Keratinocyte (primary cell): ENCODE measurements around the gene STXBP5L. TPM values are rescaled to one million over a fixed set of nuclear protein-coding genes. Genes with fewer than 3 reads are reported as not detected.

Experiments used
- DNase-seq: peaks from one replicate; pipeline ENCODE4 v3.0.0-alpha.2; 2011; ENCODE audit warnings: low read depth, missing footprints, low spot score
- FAIRE-seq: peaks from 2 replicates; lab custom pipeline; 2011; peaks lifted over from hg19 to GRCh38; lab: Jason Lieb, UNC
- H2AFZ ChIP-seq: 2 replicates; pipeline ENCODE4 v1.6.0; 2012; ENCODE audit warnings: low read length, control low read depth, inconsistent platforms; ENCODE audit not compliant: control insufficient read depth
- H3K27ac ChIP-seq: 2 replicates; pipeline ENCODE4 v1.5.1; 2011; ENCODE audit warnings: low read length; ENCODE audit not compliant: control insufficient read depth, insufficient read depth
- H3K27me3 ChIP-seq: 3 replicates; pipeline ENCODE4 v1.6.0; 2011; ENCODE audit warnings: low read length; ENCODE audit not compliant: control insufficient read depth, insufficient read depth; ENCODE audit errors: extremely low read depth
- H3K36me3 ChIP-seq, 2 experiments: 2 replicates in 1 of 2; 3 replicates in 1 of 2; pipeline ENCODE4 v1.5.1; 2011; ENCODE audit warnings: low read length in 2 of 2, mild to moderate bottlenecking in 1 of 2; ENCODE audit not compliant: control insufficient read depth in 2 of 2, insufficient read depth in 2 of 2; ENCODE audit errors: extremely low read depth in 1 of 2
- H3K4me1 ChIP-seq: 3 replicates; pipeline ENCODE4 v1.5.1; 2011; ENCODE audit warnings: low read length; ENCODE audit not compliant: control insufficient read depth, insufficient read depth; ENCODE audit errors: extremely low read depth
- H3K4me2 ChIP-seq: 3 replicates; pipeline ENCODE4 v1.6.0; 2011; ENCODE audit warnings: low read depth, low read length; ENCODE audit not compliant: control insufficient read depth, insufficient read depth; ENCODE audit errors: extremely low read depth
- H3K4me3 ChIP-seq, 3 experiments: fragments of 200-600 bp in 1 of 3; sonication (generic) in 1 of 3; 2 replicates in 2 of 3; 3 replicates in 1 of 3; pipeline ENCODE4 v1.5.1; 2011 to 2016; ENCODE audit warnings: low read length in 3 of 3, mild to moderate bottlenecking in 3 of 3, control low read depth in 2 of 3, inconsistent platforms in 1 of 3, low read depth in 1 of 3, mixed read lengths in 1 of 3, mixed run types in 1 of 3, moderate library complexity in 1 of 3; ENCODE audit not compliant: control insufficient read depth in 2 of 3, insufficient read depth in 2 of 3; ENCODE audit errors: extremely low read depth in 1 of 3
- H3K79me2 ChIP-seq: 2 replicates; pipeline ENCODE4 v1.6.0; 2012; ENCODE audit warnings: low read length; ENCODE audit not compliant: control insufficient read depth, insufficient read depth
- H3K9ac ChIP-seq: 3 replicates; pipeline ENCODE4 v1.6.0; 2011; ENCODE audit warnings: low read length; ENCODE audit not compliant: control insufficient read depth, insufficient read depth; ENCODE audit errors: extremely low read depth
- H3K9me1 ChIP-seq: 3 replicates; pipeline ENCODE4 v1.6.0; 2011; ENCODE audit warnings: low read length; ENCODE audit not compliant: control insufficient read depth, insufficient read depth; ENCODE audit errors: extremely low read depth
- H3K9me3 ChIP-seq: 2 replicates; pipeline ENCODE4 v1.5.1; 2012; ENCODE audit warnings: low read depth, low read length; ENCODE audit not compliant: control insufficient read depth
- H4K20me1 ChIP-seq: 3 replicates; pipeline ENCODE4 v1.6.0; 2011; ENCODE audit warnings: low read length; ENCODE audit not compliant: control insufficient read depth, insufficient read depth; ENCODE audit errors: extremely low read depth
- CTCF ChIP-seq, 3 experiments: IDR thresholded peaks in 1 of 3; conservative IDR thresholded peaks in 1 of 3; optimal IDR thresholded peaks in 1 of 3; 2 replicates in 2 of 3; 3 replicates in 1 of 3; pipeline versions ENCODE3 to v1.5.1; 2011; ENCODE audit warnings: low read length in 3 of 3, mild to moderate bottlenecking in 3 of 3, moderate library complexity in 2 of 3, control low read depth in 1 of 3, inconsistent platforms in 1 of 3; ENCODE audit not compliant: insufficient read depth in 2 of 3; ENCODE audit errors: extremely low read depth in 1 of 3
- EZH2 ChIP-seq: IDR thresholded peaks from one replicate; pipeline ENCODE4 v1.6.1; 2012; ENCODE audit warnings: inconsistent platforms, mild to moderate bottlenecking, low read length, moderate library complexity
- dilution Hi-C: fragments of 300-500 bp; cut with MboI; formaldehyde crosslinking; loops from one replicate; pipeline ENCODE4 v1.7.0; 2020; ENCODE audit warnings: low sequenced_read_pairs; ENCODE audit not compliant: extremely low pct_ligation_motif_present
- polyA plus RNA-seq, 5 experiments: library from polyadenylated mRNA; depleted of rRNA in 3 of 5; stranded (reverse) in 3 of 5; stranded (forward) in 1 of 5; unstranded in 1 of 5; fragments of >200 nt; gene quantifications; 1 replicate in 1 of 5; 2 replicates in 3 of 5; 3 replicates in 1 of 5; pipeline versions ENCODE4 v1.2.1 to v1.2.3, GENCODE V29; 2011 to 2012; ENCODE audit warnings: missing spikeins in 2 of 5, low read depth in 1 of 5, low replicate concordance in 1 of 5

STXBP5L gene
- polyA plus RNA-seq, 1 donor (not counting 4 experiments of a cell fraction or from before 2014, with no cell fraction given), result not detected

GRCh38 chr3:121231872-121232271 is 323.9 kb downstream of the STXBP5L start:
- H3K27me3 ChIP-seq, result no peaks in the 10 kb centered on the region
- H3K79me2 ChIP-seq, result no peaks in the 10 kb centered on the region
- H3K27ac ChIP-seq, result no peak overlapping the region
- no peak overlapping the region for H3K4me3 ChIP-seq
- no peaks in the 10 kb centered on the region for H3K9me3 ChIP-seq
- DNase-seq (no peak), FAIRE-seq (no peak)
- TF ChIP-seq CTCF (optimal IDR thresholded peaks at IDR 0.05 in 1 of 3, IDR thresholded peaks at IDR 0.05 in 1 of 3, conservative IDR thresholded peaks at IDR 0.05 in 1 of 3; ENCODE audit: extremely low read depth in 1 of 3, insufficient read depth in 2 of 3, low read length in 3 of 3), result no peak
- no peak for TF ChIP-seq EZH2
- H3K4me2 ChIP-seq, result no peak overlapping the region
- no peaks in the 10 kb centered on the region for H3K4me1 ChIP-seq
- dilution Hi-C loops, result no loop called here
- no peaks in the 10 kb centered on the region for H3K36me3 ChIP-seq
- no peaks in the 10 kb centered on the region for H3K9me1 ChIP-seq
- H3K9ac ChIP-seq, result no peak overlapping the region
- no peak overlapping the region for H2AFZ ChIP-seq
- H4K20me1 ChIP-seq, result no peaks in the 10 kb centered on the region

GRCh38 chr3:121232309-121233225 is 324.6 kb downstream of the STXBP5L start:
- FAIRE-seq (no peak), DNase-seq (no peak)
- H3K9ac ChIP-seq, result no peak overlapping the region
- H3K9me1 ChIP-seq, result no peaks in the 10 kb centered on the region
- TF ChIP-seq CTCF (optimal IDR thresholded peaks at IDR 0.05 in 1 of 3, IDR thresholded peaks at IDR 0.05 in 1 of 3, conservative IDR thresholded peaks at IDR 0.05 in 1 of 3; ENCODE audit: extremely low read depth in 1 of 3, insufficient read depth in 2 of 3, low read length in 3 of 3) (no peak), EZH2 (no peak)
- H3K4me3 ChIP-seq, result no peak overlapping the region
- H3K27ac ChIP-seq, result no peak overlapping the region
- dilution Hi-C loops, result no loop called here
- H3K4me2 ChIP-seq, result no peak overlapping the region
- no peaks in the 10 kb centered on the region for H3K9me3 ChIP-seq
- no peak overlapping the region for H2AFZ ChIP-seq
- no peaks in the 10 kb centered on the region for H3K36me3 ChIP-seq
- H3K4me1 ChIP-seq, result no peaks in the 10 kb centered on the region
- H3K79me2 ChIP-seq, result no peaks in the 10 kb centered on the region
- no peaks in the 10 kb centered on the region for H3K27me3 ChIP-seq
- H4K20me1 ChIP-seq, result no peaks in the 10 kb centered on the region
